HG02759 (cell line): Measurements from ENCODE around the gene RARRES2.
A peak's percentile ranks its signal among the peaks of the same experiment; 100 is the strongest.
"Not testable (repeated sequence)": the region's sequence is repeated elsewhere in the genome, so short reads cannot be mapped to it uniquely, and the experiment has no call there.

ENCODE experiments used
- ATAC-seq: cut with Tn5 transposase; IDR thresholded peaks from one replicate; pipeline ENCODE4 v1.9.1; 2021; ENCODE audit warnings: mild to moderate bottlenecking, moderate library complexity; ENCODE audit not compliant: unreplicated experiment

Gene RARRES2

GRCh38 chr7:150341263-150342120 is at the start of gene RARRES2:
Gene RARRES2 (minus strand): TSS chr7:150341629. CDS start chr7:150340609, 1,020 bp downstream.
- ATAC-seq = no peak

DNA sequence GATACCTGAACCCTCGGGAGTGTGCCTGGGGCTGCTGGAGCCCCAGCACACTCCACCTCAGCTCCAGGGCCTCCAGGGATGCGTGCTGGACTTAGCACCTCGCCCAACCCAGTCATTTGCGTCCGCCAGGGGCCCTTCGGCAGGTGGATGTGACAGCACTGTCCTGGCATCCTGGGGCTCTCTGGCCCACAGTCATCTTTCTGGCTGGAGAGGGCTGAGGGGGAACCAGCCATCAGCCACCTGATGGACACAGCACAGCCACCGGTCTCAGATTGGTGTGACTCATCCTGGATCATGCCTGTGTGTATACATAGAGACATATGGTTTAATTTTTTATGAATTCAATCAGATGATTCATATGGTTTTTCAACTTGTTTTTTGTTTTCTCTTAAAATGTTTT is 48.8 kb upstream of the RARRES2 start:
- ATAC-seq = no peak

GRCh38 chr7:150389532-150389816 is 48.0 kb upstream of the RARRES2 start:
- ATAC-seq = no peak

- ATAC-seq = no peak
Observed at GRCh38 chr7:150388709-150389531, 47.5 kb upstream of the RARRES2 start.

- no peak for ATAC-seq
Observed at GRCh38 chr7:150388306-150388705, 46.9 kb upstream of the RARRES2 start.

GRCh38 chr7:150385884-150386283 is 44.5 kb upstream of the RARRES2 start:
- ATAC-seq = not testable (repeated sequence)

- ATAC-seq = no peak
Observed at GRCh38 chr7:150385302-150385723, 43.9 kb upstream of the RARRES2 start.

GRCh38 chr7:150384406-150385301 is 43.2 kb upstream of the RARRES2 start:
- no peak for ATAC-seq

DNA sequence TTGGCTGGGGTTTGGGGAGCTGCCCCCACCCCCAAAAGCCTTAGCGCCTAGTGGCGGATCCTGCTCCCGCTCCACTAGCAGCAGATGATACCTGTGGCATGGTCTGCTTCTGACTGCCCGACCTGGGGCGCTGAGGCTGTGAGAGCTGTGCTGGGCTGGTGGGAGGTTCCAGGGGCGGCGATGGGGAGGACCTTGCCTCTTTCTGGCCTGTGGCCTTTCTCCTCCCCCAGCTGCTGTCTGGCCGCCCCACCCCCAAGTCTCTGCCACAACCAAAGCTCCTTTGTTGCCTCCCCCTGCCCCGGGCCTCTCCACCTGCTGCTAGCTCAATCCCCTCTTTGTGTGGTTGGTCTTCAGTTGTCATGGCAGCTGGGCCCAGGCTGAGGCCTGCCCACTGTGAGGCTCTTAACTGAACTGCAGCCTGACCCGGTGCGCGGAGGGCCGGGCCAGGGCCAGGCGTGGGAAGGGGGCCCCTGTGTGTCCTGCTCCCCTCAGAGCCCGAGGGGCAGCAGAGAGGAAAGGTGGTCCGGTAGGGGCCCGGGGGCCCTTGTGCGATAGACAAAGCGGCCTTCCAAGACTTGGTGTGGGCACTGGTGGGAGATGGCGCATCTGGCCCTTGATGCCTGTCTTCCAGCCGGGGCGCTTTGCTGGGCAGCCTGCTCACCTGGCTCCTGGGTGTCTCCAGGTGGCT is 42.4 kb upstream of the RARRES2 start:
- ATAC-seq = no peak

- no peak for ATAC-seq
Observed at GRCh38 chr7:150382844-150383225, 41.4 kb upstream of the RARRES2 start.

- ATAC-seq = no peak
Observed at GRCh38 chr7:150382123-150382843, 40.9 kb upstream of the RARRES2 start.

GRCh38 chr7:150381785-150382122 is 40.3 kb upstream of the RARRES2 start:
- ATAC-seq = no peak

- ATAC-seq = no peak
Observed at GRCh38 chr7:150381096-150381495, 39.7 kb upstream of the RARRES2 start.

DNA sequence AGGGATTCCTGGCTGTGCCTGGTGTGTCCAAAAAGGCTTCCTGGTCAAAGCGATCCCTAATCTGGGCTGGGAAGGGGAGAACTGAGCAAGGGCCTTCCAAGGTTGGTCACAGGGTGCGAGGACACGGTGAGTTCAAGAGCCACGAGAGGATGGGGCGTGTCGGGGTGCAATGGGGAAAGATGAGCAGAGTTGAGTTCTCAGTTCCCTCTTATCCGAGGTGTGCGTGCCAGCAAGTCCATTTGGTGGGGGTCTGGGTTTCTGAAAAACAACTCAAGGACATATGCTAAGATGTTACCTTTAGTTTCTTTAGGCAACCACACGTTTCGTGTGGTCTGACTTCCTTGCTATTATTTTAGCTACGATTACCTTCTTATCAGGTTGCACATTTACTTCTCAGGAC is 39.0 kb upstream of the RARRES2 start:
- no peak for ATAC-seq

GRCh38 chr7:150379441-150380379 is 38.3 kb upstream of the RARRES2 start:
- no peak for ATAC-seq

- ATAC-seq = peak; percentile 77
Observed at GRCh38 chr7:150378853-150379440, 37.5 kb upstream of the RARRES2 start, which contains the start of gene ZNF775. Gene ZNF775 (plus strand): TSS chr7:150379330. CDS start chr7:150388471, 9,141 bp downstream.

DNA sequence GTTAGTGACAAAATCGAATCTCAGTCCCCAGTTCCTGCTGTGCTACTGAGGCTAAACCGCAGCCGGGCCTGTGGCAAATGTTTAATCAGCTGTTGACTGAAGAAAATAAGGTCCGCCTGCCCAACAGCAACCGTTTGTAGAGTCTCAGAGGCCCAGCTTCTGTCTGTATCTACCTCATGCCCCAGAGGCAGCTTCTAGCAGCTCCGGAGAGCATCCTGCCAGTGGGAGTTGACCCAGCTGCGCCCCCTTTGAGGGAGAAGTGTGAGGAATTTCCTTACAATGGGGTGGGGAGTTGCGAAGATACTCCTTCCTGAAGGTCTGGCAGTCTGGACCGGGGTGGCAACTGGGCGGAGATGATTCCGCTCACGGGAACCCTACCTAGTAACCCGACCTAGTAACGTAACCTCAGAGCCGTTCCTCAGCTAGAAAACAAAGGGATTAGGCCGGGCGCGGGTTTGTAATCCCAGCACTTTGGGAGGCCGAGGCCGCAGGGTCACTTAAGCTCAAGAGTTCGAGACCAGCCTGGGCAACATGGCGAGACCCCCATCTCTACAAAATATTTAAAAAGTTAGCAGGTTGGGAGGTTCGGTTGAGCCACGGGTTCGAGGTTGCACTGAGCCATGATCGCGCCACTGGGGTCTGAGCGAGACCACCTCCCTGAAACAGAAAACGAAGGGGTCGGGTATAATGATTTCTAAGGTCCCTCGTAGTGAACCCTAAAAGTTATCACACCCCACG is 36.9 kb upstream of the RARRES2 start:
- ATAC-seq = peak; percentile 14

GRCh38 chr7:150377635-150378034 is 36.2 kb upstream of the RARRES2 start:
- no peak for ATAC-seq
